Osteoblast (primary cell): Measurements from ENCODE around the gene TUNAR. TPM values are rescaled to one million over a fixed set of nuclear protein-coding genes. Genes with fewer than 3 reads are reported as not detected.

Experiments
- DNase-seq: peaks from one replicate; pipeline ENCODE4 v3.0.0; 2011; ENCODE audit warnings: low spot score, mixed read lengths; ENCODE audit not compliant: insufficient read length; ENCODE audit errors: missing footprints
- H2AFZ ChIP-seq: 2 replicates; pipeline ENCODE4 v1.6.0; 2011; ENCODE audit warnings: mild to moderate bottlenecking, low read length
- H3K27ac ChIP-seq: 2 replicates; pipeline ENCODE4 v1.5.1; 2011; ENCODE audit warnings: mild to moderate bottlenecking, low read depth, low read length, moderate library complexity
- H3K27me3 ChIP-seq: 2 replicates; pipeline ENCODE4 v1.6.0; 2012; ENCODE audit warnings: mild to moderate bottlenecking, control low read depth, inconsistent platforms, low read length, moderate library complexity; ENCODE audit not compliant: insufficient read depth
- H3K36me3 ChIP-seq: 2 replicates; pipeline ENCODE4 v1.5.1; 2011; ENCODE audit warnings: mild to moderate bottlenecking, low read length, control low read depth, moderate library complexity; ENCODE audit not compliant: insufficient read depth
- H3K4me1 ChIP-seq: 2 replicates; pipeline ENCODE4 v1.5.1; 2011; ENCODE audit warnings: mild to moderate bottlenecking, low read length, control low read depth, moderate library complexity; ENCODE audit not compliant: insufficient read depth
- H3K4me2 ChIP-seq: 2 replicates; pipeline ENCODE4 v1.6.0; 2011; ENCODE audit warnings: mild to moderate bottlenecking, low read length; ENCODE audit not compliant: insufficient read depth
- H3K4me3 ChIP-seq: fragments of 200-600 bp; sonication (generic); 3 replicates; pipeline ENCODE4 v1.5.1; 2012; ENCODE audit warnings: mild to moderate bottlenecking, low read length, inconsistent platforms; ENCODE audit not compliant: insufficient read depth
- H3K79me2 ChIP-seq: 2 replicates; pipeline ENCODE4 v1.6.0; 2012; ENCODE audit warnings: mild to moderate bottlenecking, low read length, control low read depth, inconsistent platforms; ENCODE audit not compliant: insufficient read depth
- H3K9me3 ChIP-seq: 2 replicates; pipeline ENCODE4 v1.5.1; 2011; ENCODE audit warnings: low read depth, low read length, control low read depth
- H4K20me1 ChIP-seq: 2 replicates; pipeline ENCODE4 v1.6.0; 2012; ENCODE audit warnings: mild to moderate bottlenecking, low read length, control low read depth; ENCODE audit not compliant: insufficient read depth
- CTCF ChIP-seq: IDR thresholded peaks from 2 replicates; pipeline ENCODE4 v1.5.1; 2011; ENCODE audit warnings: mild to moderate bottlenecking, low read depth, low read length, moderate library complexity; ENCODE audit errors: extremely low read depth
- total RNA-seq: library from RNA; depleted of rRNA; stranded (reverse); fragments of >200 nt; gene quantifications from 2 replicates; pipeline ENCODE4 v1.2.3, GENCODE V29; 2012

Gene TUNAR
- total RNA-seq, 1 donor: not detected

GRCh38 chr14:95939335-95939734 lies 62.7 kb downstream of the TUNAR start:
- TF ChIP-seq CTCF: no peak
- Histone ChIP-seq H3K4me3 (no peak overlapping the region), H2AFZ (no peak overlapping the region), H3K9me3 (no peaks in the 10 kb centered on the region), H3K36me3 (no peaks in the 10 kb centered on the region), H4K20me1 (no peaks in the 10 kb centered on the region), H3K27me3 (no peaks in the 10 kb centered on the region), H3K4me2 (no peak overlapping the region), H3K79me2 (no peaks in the 10 kb centered on the region), H3K4me1 (no peaks in the 10 kb centered on the region), H3K27ac (no peak overlapping the region)
- DNase-seq: no peak

- Histone ChIP-seq H3K79me2 (no peaks in the 10 kb centered on the region), H3K27ac (no peak overlapping the region), H3K9me3 (no peaks in the 10 kb centered on the region), H3K4me1 (no peaks in the 10 kb centered on the region), H3K4me2 (no peak overlapping the region), H3K36me3 (no peaks in the 10 kb centered on the region), H3K4me3 (no peak overlapping the region), H3K27me3 (no peaks in the 10 kb centered on the region), H4K20me1 (no peaks in the 10 kb centered on the region), H2AFZ (no peak overlapping the region)
- no peak for TF ChIP-seq CTCF
- DNase-seq: no peak
Measured at GRCh38 chr14:95941897-95942296, 65.3 kb downstream of the TUNAR start.

GRCh38 chr14:95943699-95944098 lies 67.1 kb downstream of the TUNAR start:
- Histone ChIP-seq H3K4me2 (no peak overlapping the region), H3K4me1 (no peaks in the 10 kb centered on the region), H2AFZ (no peak overlapping the region)

GRCh38 chr14:95944462-95944861 lies 67.8 kb downstream of the TUNAR start:
- Histone ChIP-seq H3K27me3 (no peaks in the 10 kb centered on the region), H3K79me2 (no peaks in the 10 kb centered on the region), H3K27ac (no peak overlapping the region), H3K4me3 (no peak overlapping the region), H3K4me2 (no peak overlapping the region), H3K9me3 (no peaks in the 10 kb centered on the region), H3K4me1 (no peaks in the 10 kb centered on the region), H4K20me1 (no peaks in the 10 kb centered on the region), H2AFZ (no peak overlapping the region), H3K36me3 (no peaks in the 10 kb centered on the region)
- no peak for DNase-seq
- no peak for TF ChIP-seq CTCF

More at GRCh38 chr14:95943699-95944098, 67.1 kb downstream of the TUNAR start:
- H3K36me3 ChIP-seq: no peaks in the 10 kb centered on the region
- H3K9me3 ChIP-seq: no peaks in the 10 kb centered on the region
- no peak for TF ChIP-seq CTCF
- no peaks in the 10 kb centered on the region for H3K79me2 ChIP-seq
- no peaks in the 10 kb centered on the region for H3K27me3 ChIP-seq
- H4K20me1 ChIP-seq: no peaks in the 10 kb centered on the region
- no peak for DNase-seq
- H3K4me3 ChIP-seq: no peak overlapping the region
- H3K27ac ChIP-seq: no peak overlapping the region
